GM23338 (cell line): ENCODE measurements around the gene METRN.

Experiments used
- CREB1 ChIP-seq: fragments of 250-450 bp; sonication (Bioruptor Pico); IDR thresholded peaks from 2 replicates; pipeline ENCODE4 v1.5.0; 2020; ENCODE audit warnings: low read depth, mild to moderate bottlenecking, moderate library complexity
- CTCF ChIP-seq, 2 experiments: fragments of 200-600 bp in 1 of 2; sonication (generic) in 1 of 2; conservative IDR thresholded peaks; 2 replicates each; pipeline versions ENCODE4 v1.5.1 to v1.6.1; 2016 to 2017; ENCODE audit warnings: antibody characterized with exemption in 2 of 2, low read depth in 2 of 2, mild to moderate bottlenecking in 2 of 2, moderate library complexity in 1 of 2
- EZH2 ChIP-seq: fragments of 200-600 bp; sonication (generic); IDR thresholded peaks from one replicate; pipeline ENCODE4 v1.8.0; 2017; ENCODE audit warnings: antibody characterized with exemption, mild to moderate bottlenecking, low read depth; ENCODE audit not compliant: unreplicated experiment
- EZH2phosphoT487 ChIP-seq: fragments of 200-600 bp; sonication (generic); IDR thresholded peaks from one replicate; pipeline ENCODE4 v1.8.1; 2018; ENCODE audit warnings: antibody characterized with exemption; ENCODE audit not compliant: unreplicated experiment
- JUNB ChIP-seq: IDR thresholded peaks from one replicate; pipeline ENCODE4 v1.6.1; 2016; ENCODE audit warnings: antibody characterized with exemption; ENCODE audit not compliant: unreplicated experiment
- NANOG ChIP-seq: IDR thresholded peaks from 2 replicates; pipeline ENCODE4 v1.6.1; 2016; ENCODE audit warnings: antibody characterized with exemption, borderline replicate concordance
- POLR2AphosphoS5 ChIP-seq: IDR thresholded peaks from 2 replicates; pipeline ENCODE4 v1.6.1; 2016; ENCODE audit warnings: antibody characterized with exemption, low read depth
- REST ChIP-seq: IDR thresholded peaks from one replicate; pipeline ENCODE4 v1.6.1; 2018; ENCODE audit warnings: antibody characterized with exemption; ENCODE audit not compliant: unreplicated experiment
- ZNF114 ChIP-seq: fragments of 250-450 bp; sonication (Bioruptor Pico); IDR thresholded peaks from 2 replicates; pipeline ENCODE4 v1.5.0; 2020; ENCODE audit warnings: mild to moderate bottlenecking, moderate library complexity
- ZNF462 ChIP-seq: fragments of 250-450 bp; sonication (Bioruptor Pico); IDR thresholded peaks from 2 replicates; pipeline ENCODE4 v1.5.0; 2020; ENCODE audit warnings: mild to moderate bottlenecking, moderate library complexity

- TF ChIP-seq ZNF462 (CRISPR knock-in tag) (no peak), CTCF (conservative IDR thresholded peaks at IDR 0.05; ENCODE audit: low read depth in 2 of 2) (no peak), REST (no peak), EZH2 (no peak), POLR2AphosphoS5 (no peak), JUNB (no peak), EZH2phosphoT487 (no peak), ZNF114 (CRISPR knock-in tag) (no peak), CREB1 (CRISPR knock-in tag) (no peak), NANOG (no peak)
Measured at GRCh38 chr16:708019-708418, 6.9 kb upstream of the METRN start.
